ENCODE measurements around the gene GNG13.

Gene GNG13

GRCh38 chr16:784431-784830 lies 16.1 kb downstream of the GNG13 start:
- POLR2A ChIA-PET, result interaction anchor here (0.7 to 1.7 kb wide), 6 partner anchors 56 to 104 kb away, joined by 3 to 7 read pairs (median 4); partner anchors contain the start of gene STUB1
- no peaks in the 10 kb centered on the region for H3K9me3 ChIP-seq (ENCODE audit: control insufficient read depth, insufficient read depth, low read depth, low read length)
- H3K27ac ChIP-seq (ENCODE audit: extremely low read depth, low read depth, low read length), result no peak overlapping the region
- CTCF ChIA-PET, result interaction anchor here (0.5 to 9.5 kb wide), 14 partner anchors 8 to 379 kb away, joined by 3 to 119 read pairs (median 6); partner anchors contain the start of genes ANTKMT and CIAO3
- H3K4me1 ChIP-seq (ENCODE audit: control insufficient read depth, insufficient read depth, low read length), result no peaks in the 10 kb centered on the region
- TF ChIP-seq ZNF544 (tag by site-specific recombination; IDR thresholded peaks at IDR 0.05) (no peak), ZNF155 (tag by site-specific recombination; IDR thresholded peaks at IDR 0.05) (no peak), PRDM6 (tag by site-specific recombination; IDR thresholded peaks at IDR 0.05) (no peak), OVOL3 (tag by site-specific recombination; IDR thresholded peaks at IDR 0.05) (no peak), ZBTB17 (tag by site-specific recombination; IDR thresholded peaks at IDR 0.05) (no peak)
- TF ChIP-seq, protein P1, sequence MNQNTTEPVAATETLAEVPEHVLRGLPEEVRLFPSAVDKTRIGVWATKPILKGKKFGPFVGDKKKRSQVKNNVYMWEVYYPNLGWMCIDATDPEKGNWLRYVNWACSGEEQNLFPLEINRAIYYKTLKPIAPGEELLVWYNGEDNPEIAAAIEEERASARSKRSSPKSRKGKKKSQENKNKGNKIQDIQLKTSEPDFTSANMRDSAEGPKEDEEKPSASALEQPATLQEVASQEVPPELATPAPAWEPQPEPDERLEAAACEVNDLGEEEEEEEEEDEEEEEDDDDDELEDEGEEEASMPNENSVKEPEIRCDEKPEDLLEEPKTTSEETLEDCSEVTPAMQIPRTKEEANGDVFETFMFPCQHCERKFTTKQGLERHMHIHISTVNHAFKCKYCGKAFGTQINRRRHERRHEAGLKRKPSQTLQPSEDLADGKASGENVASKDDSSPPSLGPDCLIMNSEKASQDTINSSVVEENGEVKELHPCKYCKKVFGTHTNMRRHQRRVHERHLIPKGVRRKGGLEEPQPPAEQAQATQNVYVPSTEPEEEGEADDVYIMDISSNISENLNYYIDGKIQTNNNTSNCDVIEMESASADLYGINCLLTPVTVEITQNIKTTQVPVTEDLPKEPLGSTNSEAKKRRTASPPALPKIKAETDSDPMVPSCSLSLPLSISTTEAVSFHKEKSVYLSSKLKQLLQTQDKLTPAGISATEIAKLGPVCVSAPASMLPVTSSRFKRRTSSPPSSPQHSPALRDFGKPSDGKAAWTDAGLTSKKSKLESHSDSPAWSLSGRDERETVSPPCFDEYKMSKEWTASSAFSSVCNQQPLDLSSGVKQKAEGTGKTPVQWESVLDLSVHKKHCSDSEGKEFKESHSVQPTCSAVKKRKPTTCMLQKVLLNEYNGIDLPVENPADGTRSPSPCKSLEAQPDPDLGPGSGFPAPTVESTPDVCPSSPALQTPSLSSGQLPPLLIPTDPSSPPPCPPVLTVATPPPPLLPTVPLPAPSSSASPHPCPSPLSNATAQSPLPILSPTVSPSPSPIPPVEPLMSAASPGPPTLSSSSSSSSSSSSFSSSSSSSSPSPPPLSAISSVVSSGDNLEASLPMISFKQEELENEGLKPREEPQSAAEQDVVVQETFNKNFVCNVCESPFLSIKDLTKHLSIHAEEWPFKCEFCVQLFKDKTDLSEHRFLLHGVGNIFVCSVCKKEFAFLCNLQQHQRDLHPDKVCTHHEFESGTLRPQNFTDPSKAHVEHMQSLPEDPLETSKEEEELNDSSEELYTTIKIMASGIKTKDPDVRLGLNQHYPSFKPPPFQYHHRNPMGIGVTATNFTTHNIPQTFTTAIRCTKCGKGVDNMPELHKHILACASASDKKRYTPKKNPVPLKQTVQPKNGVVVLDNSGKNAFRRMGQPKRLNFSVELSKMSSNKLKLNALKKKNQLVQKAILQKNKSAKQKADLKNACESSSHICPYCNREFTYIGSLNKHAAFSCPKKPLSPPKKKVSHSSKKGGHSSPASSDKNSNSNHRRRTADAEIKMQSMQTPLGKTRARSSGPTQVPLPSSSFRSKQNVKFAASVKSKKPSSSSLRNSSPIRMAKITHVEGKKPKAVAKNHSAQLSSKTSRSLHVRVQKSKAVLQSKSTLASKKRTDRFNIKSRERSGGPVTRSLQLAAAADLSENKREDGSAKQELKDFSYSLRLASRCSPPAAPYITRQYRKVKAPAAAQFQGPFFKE (tag by site-specific recombination; IDR thresholded peaks at IDR 0.05; ENCODE audit: borderline replicate concordance), result no peak
- peaks cover 0 to 26% of the 10 kb centered on the region in 2 experiments; a peak in 1 of 3 replicates for H3K36me3 ChIP-seq (ENCODE audit: control insufficient read depth in 2 of 2, insufficient read depth in 1 of 2, low read length in 2 of 2)
- H3K4me3 ChIP-seq (ENCODE audit: low read depth, low read length), result no peak overlapping the region

GRCh38 chr16:783404-784161 lies 17.0 kb downstream of the GNG13 start:
- TF ChIP-seq ZNF335 (tag by site-specific recombination; conservative IDR thresholded peaks at IDR 0.05) (no peak), KLF1 (tag by site-specific recombination; IDR thresholded peaks at IDR 0.05) (peak; percentile 68)
- Histone ChIP-seq H3K36me3 (ENCODE audit: control insufficient read depth in 2 of 2, insufficient read depth in 1 of 2, low read length in 2 of 2) (peaks cover 0 to 24% of the 10 kb centered on the region in 2 experiments; a peak in 1 of 3 replicates), H3K27ac (ENCODE audit: extremely low read depth, low read depth, low read length) (no peak overlapping the region), H3K4me1 (ENCODE audit: control insufficient read depth, insufficient read depth, low read length) (no peaks in the 10 kb centered on the region), H3K9me3 (ENCODE audit: control insufficient read depth, insufficient read depth, low read depth, low read length) (no peaks in the 10 kb centered on the region), H3K4me3 (ENCODE audit: low read depth, low read length) (no peak overlapping the region)
- POLR2A ChIA-PET, result interaction anchor here (0.7 to 1.7 kb wide), 6 partner anchors 24 to 103 kb away, joined by 3 to 7 read pairs (median 4); partner anchors contain the start of genes METRN and STUB1
- CTCF ChIA-PET, result interaction anchor here (0.9 to 9.5 kb wide), 2 partner anchors 42 to 72 kb away, joined by 5 to 119 read pairs; partner anchors contain the start of gene CIAO3

- Histone ChIP-seq H3K4me3 (ENCODE audit: low read depth, low read length) (no peak overlapping the region), H3K4me1 (ENCODE audit: control insufficient read depth, insufficient read depth, low read length) (no peaks in the 10 kb centered on the region), H3K36me3 (ENCODE audit: control insufficient read depth in 2 of 2, insufficient read depth in 1 of 2, low read length in 2 of 2) (peaks cover 0 to 24% of the 10 kb centered on the region in 2 experiments; a peak in 1 of 3 replicates), H3K9me3 (ENCODE audit: control insufficient read depth, insufficient read depth, low read depth, low read length) (no peaks in the 10 kb centered on the region), H3K27ac (ENCODE audit: extremely low read depth, low read depth, low read length) (no peak overlapping the region)
- ChIA-PET POLR2A (interaction anchor here (0.6 to 1.7 kb wide), 7 partner anchors 23 to 587 kb away, joined by 3 to 7 read pairs (median 4); partner anchors contain the start of genes METRN and STUB1), CTCF (interaction anchor here (0.9 to 9.5 kb wide), 2 partner anchors 41 to 71 kb away, joined by 5 to 119 read pairs; partner anchors contain the start of gene CIAO3)
- TF ChIP-seq ZNF48 (tag by site-specific recombination; IDR thresholded peaks at IDR 0.05) (no peak), ZNF19 (tag by site-specific recombination; IDR thresholded peaks at IDR 0.05; ENCODE audit: low read depth) (no peak), RBAK (tag by site-specific recombination; IDR thresholded peaks at IDR 0.05) (no peak), REPIN1 (tag by site-specific recombination; IDR thresholded peaks at IDR 0.05; ENCODE audit: low read depth) (no peak), ZNF623 (tag by site-specific recombination; IDR thresholded peaks at IDR 0.05) (no peak), ZNF585B (tag by site-specific recombination; IDR thresholded peaks at IDR 0.05) (no peak), TCF7L2 (IDR thresholded peaks at IDR 0.05; ENCODE audit: borderline replicate concordance, low read depth, low read length) (no peak)
- TF ChIP-seq, protein P2, sequence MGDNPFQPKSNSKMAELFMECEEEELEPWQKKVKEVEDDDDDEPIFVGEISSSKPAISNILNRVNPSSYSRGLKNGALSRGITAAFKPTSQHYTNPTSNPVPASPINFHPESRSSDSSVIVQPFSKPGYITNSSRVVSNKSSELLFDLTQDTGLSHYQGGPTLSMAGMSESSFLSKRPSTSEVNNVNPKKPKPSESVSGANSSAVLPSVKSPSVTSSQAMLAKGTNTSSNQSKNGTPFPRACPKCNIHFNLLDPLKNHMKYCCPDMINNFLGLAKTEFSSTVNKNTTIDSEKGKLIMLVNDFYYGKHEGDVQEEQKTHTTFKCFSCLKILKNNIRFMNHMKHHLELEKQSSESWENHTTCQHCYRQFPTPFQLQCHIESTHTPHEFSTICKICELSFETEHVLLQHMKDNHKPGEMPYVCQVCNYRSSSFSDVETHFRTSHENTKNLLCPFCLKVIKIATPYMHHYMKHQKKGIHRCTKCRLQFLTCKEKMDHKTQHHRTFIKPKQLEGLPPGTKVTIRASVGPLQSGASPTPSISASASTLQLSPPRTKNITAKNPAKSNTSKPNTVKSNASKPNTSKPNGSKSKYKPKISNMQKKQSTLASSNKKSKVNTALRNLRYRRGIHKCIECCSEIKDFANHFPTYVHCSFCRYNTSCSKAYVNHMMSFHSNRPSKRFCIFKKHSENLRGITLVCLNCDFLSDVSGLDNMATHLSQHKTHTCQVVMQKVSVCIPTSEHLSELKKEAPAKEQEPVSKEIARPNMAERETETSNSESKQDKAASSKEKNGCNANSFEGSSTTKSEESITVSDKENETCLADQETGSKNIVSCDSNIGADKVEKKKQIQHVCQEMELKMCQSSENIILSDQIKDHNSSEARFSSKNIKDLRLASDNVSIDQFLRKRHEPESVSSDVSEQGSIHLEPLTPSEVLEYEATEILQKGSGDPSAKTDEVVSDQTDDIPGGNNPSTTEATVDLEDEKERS (tag by site-specific recombination; IDR thresholded peaks at IDR 0.05), result no peak
- TF ChIP-seq, protein P3, sequence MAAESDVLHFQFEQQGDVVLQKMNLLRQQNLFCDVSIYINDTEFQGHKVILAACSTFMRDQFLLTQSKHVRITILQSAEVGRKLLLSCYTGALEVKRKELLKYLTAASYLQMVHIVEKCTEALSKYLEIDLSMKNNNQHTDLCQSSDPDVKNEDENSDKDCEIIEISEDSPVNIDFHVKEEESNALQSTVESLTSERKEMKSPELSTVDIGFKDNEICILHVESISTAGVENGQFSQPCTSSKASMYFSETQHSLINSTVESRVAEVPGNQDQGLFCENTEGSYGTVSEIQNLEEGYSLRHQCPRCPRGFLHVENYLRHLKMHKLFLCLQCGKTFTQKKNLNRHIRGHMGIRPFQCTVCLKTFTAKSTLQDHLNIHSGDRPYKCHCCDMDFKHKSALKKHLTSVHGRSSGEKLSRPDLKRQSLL (tag by site-specific recombination; IDR thresholded peaks at IDR 0.05), result no peak
These were observed 17.6 kb downstream of the GNG13 start for GRCh38 chr16:782766-783403.

Measured in HEK293 (cell line).